Fibroblast of pulmonary artery (primary cell): ENCODE measurements around the gene DAZL.

ENCODE experiments used
- DNase-seq: peaks from one replicate; pipeline ENCODE4 v3.0.0-alpha.2; 2010; ENCODE audit warnings: low read depth
- H3K4me3 ChIP-seq: replicated peaks from 2 replicates; pipeline ENCODE4 v1.5.1; 2011; ENCODE audit warnings: low read depth, mild to moderate bottlenecking, control low read depth, low read length, moderate library complexity
- TF ChIP-seq, protein P1 (sequence below): IDR thresholded peaks from 2 replicates; pipeline ENCODE4 v1.5.1; 2011; ENCODE audit warnings: mild to moderate bottlenecking, control low read depth, low read length, inconsistent platforms; ENCODE audit errors: missing control alignments

The DAZL gene

DNA sequence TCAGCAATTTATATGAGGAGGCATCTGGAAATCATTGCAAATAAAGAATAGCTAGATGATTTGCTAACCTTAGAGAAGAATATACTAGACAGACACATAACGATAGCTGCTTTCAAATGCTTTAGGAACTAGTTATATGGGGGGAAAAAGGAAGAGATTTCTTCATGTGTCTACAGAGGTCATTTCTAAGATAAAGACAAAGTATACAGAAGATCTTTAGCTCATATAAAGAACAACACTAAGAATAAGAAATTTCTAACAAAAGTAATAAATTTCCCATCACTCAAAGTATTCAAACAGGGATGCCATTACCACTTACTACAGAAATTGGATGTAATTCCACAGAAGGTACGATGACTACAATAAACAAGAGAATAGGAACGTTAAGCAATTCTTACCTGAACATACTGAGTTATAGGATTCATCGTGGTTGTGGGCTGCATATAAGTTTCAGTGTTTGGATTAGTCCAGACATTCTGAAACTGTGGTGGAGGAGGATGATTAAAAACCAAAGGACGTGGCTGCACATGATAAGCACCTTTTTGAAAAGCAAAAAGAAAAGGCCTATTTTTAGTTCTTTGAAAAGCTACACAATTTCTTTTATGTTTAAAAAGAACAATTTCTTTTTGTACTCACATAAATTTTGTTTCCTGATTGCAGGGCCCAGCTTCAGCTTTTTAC is 8.7 kb downstream of the DAZL start:
- no peak for DNase-seq
- TF ChIP-seq, protein P1, sequence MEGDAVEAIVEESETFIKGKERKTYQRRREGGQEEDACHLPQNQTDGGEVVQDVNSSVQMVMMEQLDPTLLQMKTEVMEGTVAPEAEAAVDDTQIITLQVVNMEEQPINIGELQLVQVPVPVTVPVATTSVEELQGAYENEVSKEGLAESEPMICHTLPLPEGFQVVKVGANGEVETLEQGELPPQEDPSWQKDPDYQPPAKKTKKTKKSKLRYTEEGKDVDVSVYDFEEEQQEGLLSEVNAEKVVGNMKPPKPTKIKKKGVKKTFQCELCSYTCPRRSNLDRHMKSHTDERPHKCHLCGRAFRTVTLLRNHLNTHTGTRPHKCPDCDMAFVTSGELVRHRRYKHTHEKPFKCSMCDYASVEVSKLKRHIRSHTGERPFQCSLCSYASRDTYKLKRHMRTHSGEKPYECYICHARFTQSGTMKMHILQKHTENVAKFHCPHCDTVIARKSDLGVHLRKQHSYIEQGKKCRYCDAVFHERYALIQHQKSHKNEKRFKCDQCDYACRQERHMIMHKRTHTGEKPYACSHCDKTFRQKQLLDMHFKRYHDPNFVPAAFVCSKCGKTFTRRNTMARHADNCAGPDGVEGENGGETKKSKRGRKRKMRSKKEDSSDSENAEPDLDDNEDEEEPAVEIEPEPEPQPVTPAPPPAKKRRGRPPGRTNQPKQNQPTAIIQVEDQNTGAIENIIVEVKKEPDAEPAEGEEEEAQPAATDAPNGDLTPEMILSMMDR = no peak
- H3K4me3 ChIP-seq = no peak overlapping the region

DNA sequence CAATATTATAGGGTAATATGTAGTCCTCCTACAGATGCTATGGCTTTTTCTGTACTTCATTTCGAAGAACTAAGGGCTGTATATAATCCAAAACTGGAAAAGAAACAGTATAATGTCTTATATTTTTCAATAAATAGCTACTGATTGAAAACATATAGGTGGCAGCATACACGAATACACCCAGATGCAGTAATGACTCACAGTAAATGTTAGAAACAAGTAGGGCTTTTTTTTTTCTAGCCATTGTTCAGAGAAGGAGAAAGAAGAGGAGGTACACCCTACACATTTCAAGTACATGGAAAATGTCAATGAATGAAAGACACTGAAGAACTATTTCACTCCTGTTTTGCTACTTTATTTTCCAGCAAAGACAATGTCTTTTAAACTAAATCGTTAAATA is 9.4 kb downstream of the DAZL start:
- no peak overlapping the region for H3K4me3 ChIP-seq
- TF ChIP-seq, protein P1 = peak; percentile 17
- peak; percentile 18 for DNase-seq

DNA sequence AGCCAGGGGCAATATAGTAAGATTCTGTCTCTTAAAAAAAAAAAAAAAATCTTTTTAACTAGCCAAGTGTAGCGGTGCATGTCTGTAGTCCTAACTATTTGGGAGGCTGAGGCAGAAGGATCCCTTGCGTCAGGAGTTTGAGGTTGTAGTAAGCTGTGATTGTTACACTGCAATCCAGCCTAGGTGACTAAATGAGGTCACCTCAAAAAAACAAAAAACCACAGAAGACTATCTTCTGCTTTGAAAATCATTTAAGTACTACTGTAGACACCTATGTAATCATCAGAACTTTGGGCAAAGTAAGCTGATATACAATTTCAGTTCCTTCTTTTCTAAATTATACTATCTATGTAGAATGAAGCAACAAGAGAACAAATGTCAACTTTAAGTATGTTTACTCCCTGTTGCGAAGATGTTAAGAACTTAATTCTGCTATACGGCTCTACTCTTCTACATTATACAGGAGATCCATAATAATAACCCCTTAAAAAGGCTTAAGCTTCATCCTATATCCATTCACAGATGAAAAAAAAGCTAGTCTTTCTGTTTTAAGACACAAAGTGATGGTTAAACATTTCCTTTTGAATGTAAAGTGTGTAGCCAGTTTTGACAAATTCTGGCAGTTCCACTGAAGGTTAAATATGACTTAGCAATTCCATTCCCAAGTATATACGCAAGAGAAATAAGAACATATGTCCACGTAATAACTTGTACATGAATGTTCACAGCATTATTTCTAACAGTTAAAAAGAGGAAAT is 15.2 kb downstream of the DAZL start:
- no peak overlapping the region for H3K4me3 ChIP-seq
- TF ChIP-seq, protein P1 = no peak
- no peak for DNase-seq

DNA sequence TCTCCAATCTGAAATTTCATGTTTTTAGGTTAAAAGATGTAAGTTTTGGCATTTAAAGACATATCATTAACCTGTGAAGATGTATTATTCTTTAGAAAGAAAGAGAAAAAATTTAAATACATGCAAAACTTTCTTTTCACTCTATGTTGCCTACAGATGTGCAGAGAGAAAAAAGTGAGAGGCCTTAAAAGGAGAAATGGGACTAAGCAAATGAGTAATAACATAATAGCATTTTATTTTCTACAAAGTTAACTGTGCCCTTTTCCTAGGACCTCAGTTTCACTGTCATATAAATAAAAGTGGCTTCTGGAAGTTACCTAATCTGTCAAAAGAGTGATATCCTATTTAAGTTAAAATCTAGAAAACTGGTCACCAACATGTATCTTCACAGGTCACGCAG is 16.1 kb downstream of the DAZL start:
- H3K4me3 ChIP-seq = no peak overlapping the region
- DNase-seq = no peak
- TF ChIP-seq, protein P1 = no peak

DNA sequence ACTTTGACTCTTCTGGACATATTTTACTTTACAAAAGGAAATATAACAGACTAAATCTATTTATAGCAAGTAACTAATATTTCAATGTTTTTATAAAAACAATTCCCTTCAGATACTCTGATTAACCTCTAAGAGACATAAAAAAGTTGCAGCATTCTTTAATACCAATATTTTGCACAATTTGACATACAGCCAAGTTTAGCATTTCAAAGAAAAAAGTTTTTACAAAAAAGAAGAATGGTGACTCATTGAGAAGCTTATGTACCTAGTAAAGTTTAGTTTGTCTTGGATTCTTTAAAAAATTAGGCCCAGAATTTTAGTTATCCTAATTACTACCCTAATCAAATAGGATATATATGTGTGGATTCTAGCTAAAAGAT is 17.6 kb downstream of the DAZL start:
- TF ChIP-seq, protein P1 = no peak
- DNase-seq = peak; percentile 42

DNA sequence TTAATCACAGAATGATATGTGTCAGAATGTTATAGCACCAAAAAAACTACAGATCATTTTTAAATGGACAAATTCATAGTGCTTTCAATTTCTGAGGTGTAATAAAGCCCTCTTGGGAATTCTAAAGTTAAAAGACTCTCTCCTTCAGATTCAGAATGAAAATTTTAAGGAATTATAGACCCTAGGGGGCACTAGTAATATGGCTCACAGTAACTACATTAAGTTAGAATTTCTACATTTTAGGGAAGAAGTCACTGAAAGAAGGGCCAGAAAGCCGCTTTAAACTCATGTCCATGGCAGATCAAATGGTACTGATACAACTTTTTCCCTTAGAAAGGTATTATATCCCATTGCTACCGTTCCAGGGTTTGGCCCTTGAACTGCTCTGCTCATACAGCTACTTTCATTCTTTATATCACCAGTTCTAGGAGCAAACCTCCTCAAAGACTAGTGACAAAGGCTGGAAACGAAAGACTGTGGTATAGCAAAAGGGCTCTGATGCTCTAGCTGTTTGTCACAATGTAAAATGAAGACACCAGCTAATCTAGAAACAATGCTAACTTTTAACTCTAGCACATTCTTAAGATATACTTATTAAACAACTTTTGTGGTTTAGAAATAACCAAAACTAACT is 18.1 kb downstream of the DAZL start:
- DNase-seq = no peak
- TF ChIP-seq, protein P1 = no peak
- no peak overlapping the region for H3K4me3 ChIP-seq

More for the DNA sequence above, 17.6 kb downstream of the DAZL start:
- no peak overlapping the region for H3K4me3 ChIP-seq
